HG02759 (cell line): Measurements from ENCODE around the gene EML1.

Experiments used
- ATAC-seq: cut with Tn5 transposase; IDR thresholded peaks from one replicate; pipeline ENCODE4 v1.9.1; 2021; ENCODE audit warnings: mild to moderate bottlenecking, moderate library complexity; ENCODE audit not compliant: unreplicated experiment

The EML1 gene

GRCh38 chr14:99803106-99803775 is 10.0 kb downstream of the EML1 start:
- no peak for ATAC-seq

GRCh38 chr14:99803803-99804202 is 10.6 kb downstream of the EML1 start:
- ATAC-seq = no peak

DNA sequence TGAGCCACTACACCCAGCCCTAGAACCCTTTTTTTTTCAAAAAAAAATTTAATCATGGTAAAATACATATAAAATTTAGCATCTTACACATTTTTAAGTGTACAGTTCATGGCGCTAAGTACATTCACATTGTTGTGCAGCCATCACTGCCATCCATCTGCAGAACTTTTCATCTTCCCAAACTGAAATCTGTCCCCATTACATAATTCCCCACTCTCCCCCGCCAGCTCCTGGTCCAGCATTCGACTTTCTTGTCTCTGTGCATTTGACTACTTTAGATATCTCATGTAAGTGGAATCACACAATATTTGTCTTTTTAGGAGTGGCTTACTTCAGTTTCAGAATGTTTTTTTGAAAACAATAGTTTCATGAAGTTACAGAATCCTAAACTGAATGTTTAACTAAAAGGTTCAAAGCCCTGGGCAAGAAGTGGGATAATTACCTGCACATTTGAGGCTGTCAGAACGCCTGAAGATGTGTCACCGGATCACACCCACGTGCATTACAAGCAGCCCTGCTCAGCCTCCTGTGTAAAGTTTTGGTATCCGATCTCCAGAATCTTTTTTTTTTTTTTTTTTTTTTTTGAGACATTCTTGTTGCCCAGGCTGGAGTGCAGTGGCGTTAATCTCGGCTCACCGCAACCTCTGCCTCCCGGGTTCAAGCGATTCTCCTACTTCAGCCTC is 12.7 kb downstream of the EML1 start:
- ATAC-seq = no peak

- no peak for ATAC-seq
These were observed 13.6 kb downstream of the EML1 start for GRCh38 chr14:99806836-99807235.

DNA sequence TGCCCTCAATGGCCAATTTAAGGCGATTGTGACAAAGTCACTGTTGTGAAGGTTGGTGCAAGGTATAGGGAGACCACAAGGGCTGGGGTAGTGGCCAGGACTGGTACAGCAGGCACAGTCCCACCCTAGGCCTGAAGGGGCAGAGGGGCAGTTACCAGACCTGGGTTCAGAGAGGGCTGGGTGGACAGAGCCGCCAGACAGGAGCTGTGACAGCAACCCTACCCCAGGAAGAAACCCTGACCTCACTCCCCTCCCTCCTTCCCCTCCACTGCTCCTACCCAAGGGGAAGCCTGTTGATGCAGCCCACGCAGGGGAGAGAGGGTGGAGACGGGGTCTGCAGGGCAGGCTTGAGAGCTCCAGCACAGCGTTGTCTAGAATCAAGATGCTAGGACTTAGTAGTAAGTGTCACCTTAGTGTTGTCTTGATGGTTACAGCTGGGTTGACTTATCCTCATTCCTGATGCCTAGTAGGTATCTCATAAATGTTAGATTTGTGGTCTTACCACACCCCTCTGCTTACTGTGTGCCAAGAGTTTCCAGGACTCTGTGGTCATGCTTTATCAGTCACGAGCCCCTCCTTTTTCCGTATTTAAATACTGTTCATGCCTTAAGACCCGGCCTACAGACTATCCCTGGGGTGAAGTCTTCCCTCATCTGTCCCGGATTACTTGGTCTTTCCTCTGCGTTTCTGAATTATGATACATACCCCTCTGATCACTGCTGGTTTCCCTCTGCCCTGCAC is 14.4 kb downstream of the EML1 start:
- no peak for ATAC-seq

DNA sequence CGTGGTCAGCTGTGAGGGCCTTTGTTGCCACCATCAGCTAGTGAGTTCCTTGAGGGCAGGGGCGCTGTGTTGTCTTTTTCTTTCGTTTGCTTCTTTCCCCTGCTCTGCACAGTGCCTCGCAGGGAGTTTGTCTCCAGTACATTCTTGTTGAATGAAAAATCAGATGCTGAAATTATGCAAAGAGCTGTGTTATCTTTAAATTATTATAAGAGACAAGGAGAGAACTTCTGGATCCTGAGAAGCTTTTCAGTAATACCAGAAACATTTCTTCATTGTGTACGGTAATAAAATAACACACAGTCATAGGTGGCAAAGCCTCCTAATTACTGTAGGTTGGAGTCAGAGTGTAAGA is 14.9 kb downstream of the EML1 start:
- ATAC-seq = no peak

DNA sequence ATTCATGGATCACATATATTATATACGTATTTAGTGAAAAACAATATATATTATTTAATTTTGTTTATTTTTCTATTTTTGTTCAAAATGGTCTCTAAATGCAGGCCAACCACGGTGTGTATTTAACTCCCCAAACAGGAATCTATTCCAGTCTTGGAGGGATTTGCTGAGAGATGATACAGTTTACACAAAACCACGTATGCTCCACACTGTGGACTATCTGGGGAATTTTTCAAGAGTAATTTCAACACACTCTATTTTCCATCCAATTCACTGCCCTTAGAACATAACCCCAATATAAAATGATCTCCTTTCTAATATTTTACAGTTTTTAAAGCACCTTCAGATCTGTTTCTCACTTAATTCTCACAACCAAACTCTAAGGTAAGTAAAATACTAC is 15.3 kb downstream of the EML1 start:
- ATAC-seq = no peak

- ATAC-seq = no peak
These were observed 16.1 kb downstream of the EML1 start for GRCh38 chr14:99809360-99809759.

DNA sequence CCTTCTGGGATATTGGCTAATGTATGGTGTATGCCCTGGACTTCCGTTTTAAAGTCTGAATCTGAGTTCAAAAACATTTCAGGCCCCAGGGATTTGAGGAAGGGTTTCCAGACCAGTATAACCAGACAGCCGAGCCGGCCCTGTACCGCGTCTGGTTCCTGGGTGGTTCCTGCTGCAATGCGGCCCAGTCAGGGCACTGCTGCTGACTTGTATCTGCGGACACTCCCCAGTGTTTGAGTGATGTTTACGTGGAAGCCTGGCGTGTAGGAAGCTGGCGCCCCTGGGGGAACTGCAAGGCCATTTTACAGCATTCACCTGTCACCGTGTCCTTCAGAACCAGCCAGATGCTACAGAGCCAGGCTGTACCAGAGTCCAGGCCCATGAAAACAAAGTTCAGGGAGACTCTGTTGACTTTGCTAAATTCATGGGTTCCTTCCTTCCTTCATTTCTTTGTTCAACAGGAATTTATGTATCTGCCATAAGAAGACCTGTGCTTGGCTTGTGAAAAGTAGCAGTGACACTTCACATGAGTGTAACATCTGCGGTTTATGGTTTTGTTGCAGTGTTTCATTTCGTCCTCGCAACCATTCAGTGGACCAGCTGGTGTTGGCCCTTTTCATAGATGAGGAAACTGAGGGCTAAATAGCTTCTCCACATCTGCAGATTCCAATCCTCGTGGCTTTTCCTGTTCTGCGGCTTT is 16.8 kb downstream of the EML1 start:
- no peak for ATAC-seq

- ATAC-seq = no peak
These were observed 17.3 kb downstream of the EML1 start for GRCh38 chr14:99810559-99810874.

GRCh38 chr14:99812096-99812750 is 19.0 kb downstream of the EML1 start:
- ATAC-seq = no peak

- no peak for ATAC-seq
These were observed 19.7 kb downstream of the EML1 start for GRCh38 chr14:99812892-99813291.

DNA sequence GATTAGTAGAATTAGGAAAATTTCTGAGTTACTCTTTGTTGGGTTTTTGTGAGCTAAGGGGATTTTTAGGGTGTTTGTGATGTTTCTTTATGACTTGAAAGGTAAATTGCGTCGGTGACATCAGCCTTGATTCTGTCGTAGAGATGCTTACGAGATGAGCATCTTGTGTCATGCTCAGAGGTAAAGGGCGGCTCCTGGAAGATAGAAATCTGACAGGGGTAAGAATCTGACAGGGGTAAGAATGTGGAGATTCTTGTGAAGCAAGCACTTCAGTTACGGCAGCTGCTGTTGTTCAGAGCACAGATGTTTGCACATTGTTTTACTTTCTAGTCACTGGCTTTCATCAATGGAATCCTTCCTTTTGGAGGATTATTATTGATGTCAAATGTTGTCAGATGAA is 22.5 kb downstream of the EML1 start:
- no peak for ATAC-seq

- no peak for ATAC-seq
These were observed 23.0 kb downstream of the EML1 start for GRCh38 chr14:99816217-99816616.

GRCh38 chr14:99816642-99817041 is 23.4 kb downstream of the EML1 start:
- no peak for ATAC-seq

DNA sequence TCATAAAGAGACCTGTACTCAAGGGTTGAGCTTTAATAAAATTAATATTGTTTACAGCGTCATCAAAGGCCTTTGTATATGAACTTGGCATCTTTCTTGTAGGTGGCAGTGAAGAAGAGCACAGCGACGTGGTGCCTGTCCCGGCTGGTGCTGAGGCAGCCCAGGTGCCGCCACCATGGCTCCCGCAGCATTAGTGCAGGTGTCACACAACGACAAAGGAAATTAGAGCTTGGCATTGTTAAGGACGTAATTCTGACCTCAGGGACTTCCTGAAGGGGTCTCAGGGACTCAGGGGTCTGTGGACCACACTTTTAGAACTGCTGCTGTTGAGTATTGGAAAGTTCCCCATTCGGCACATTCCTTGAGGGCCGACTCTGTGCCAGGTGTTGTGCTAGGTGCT is 24.1 kb downstream of the EML1 start:
- ATAC-seq = no peak

- no peak for ATAC-seq
These were observed 25.4 kb downstream of the EML1 start for GRCh38 chr14:99818503-99819036.

DNA sequence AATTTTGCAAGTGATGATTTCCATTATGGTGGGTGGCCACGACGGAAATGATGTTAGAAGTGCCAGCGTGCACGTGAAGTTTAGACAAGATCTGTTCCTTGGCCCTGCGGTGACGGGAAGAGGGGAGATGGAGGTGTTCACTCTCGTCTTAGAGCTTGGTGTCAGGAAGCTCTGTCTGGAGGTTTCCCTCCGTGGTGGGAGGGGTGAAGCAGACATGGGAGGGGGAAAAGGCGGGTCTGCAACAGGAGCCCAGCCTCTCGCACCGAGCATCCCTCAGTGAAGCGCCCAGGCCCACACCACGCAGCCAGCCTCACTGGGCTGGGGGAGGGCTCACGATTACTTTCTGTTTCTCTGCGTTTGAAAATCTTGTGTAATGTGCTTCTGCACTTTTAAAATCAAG is 26.3 kb downstream of the EML1 start:
- no peak for ATAC-seq

DNA sequence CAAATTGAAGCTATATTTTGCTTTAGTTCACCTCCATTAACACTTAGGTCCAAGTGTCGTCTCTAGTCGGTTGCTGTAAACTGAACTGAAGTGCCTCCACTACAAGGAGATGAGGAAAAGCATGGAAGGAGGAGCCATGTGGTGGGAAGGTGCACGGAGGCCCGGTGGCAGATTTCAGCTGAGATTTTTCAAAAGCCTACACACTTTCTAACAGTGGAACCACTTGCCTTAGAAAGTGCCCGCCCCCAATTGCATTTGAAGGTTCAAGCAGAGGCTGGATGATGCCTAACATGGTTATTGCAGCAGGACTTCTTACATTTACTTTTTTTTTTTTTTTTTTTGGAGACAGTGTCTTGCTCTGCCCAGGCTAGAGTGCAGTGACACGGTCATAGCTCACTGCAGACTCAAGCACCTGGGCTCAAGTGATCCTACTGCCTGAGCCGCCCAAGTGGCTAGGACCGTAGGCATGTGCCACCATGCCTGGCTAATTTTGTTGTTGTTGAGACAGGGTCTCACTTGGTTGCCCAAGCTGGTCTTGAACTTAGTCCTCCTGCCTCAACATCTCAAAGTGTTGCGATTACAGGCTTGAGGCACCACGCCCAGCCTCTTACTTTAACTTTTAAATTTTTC is 27.6 kb downstream of the EML1 start:
- no peak for ATAC-seq
